ENCODE data around the gene GALNT18.

The GALNT18 gene

GRCh38 chr11:11512502-11512901 lies 109.3 kb downstream of the GALNT18 start:
- DNase-seq (ENCODE audit: low read depth in 1 of 2, low spot score in 1 of 2), result no peak
- no peak overlapping the region for H3K27ac ChIP-seq (replicated peaks)
- no peak for TF ChIP-seq CTCF (IDR thresholded peaks at IDR 0.05; ENCODE audit: insufficient read depth, low read length)
- TF ChIP-seq REST (IDR thresholded peaks at IDR 0.05; ENCODE audit: insufficient replicate concordance, low read depth), result no peak
- no peak for TF ChIP-seq POLR2AphosphoS5 (IDR thresholded peaks at IDR 0.05; ENCODE audit: low read depth)
- no peak for TF ChIP-seq SPI1 (IDR thresholded peaks at IDR 0.05; ENCODE audit: borderline replicate concordance, low read depth)
- TF ChIP-seq GABPA (IDR thresholded peaks at IDR 0.05; ENCODE audit: low read depth), result no peak
- no peaks in the 10 kb centered on the region for H3K27me3 ChIP-seq (ENCODE audit: insufficient read depth, poor library complexity, severe bottlenecking)
- H3K4me3 ChIP-seq (replicated peaks; ENCODE audit: insufficient read depth, low read length), result no peak overlapping the region

GRCh38 chr11:11512090-11512489 lies 109.7 kb downstream of the GALNT18 start:
- no peak for DNase-seq (ENCODE audit: low read depth in 1 of 2, low spot score in 1 of 2)
- Histone ChIP-seq H3K27ac (replicated peaks) (no peak overlapping the region), H3K4me3 (replicated peaks; ENCODE audit: insufficient read depth, low read length) (no peak overlapping the region), H3K27me3 (ENCODE audit: insufficient read depth, poor library complexity, severe bottlenecking) (no peaks in the 10 kb centered on the region)
- no peak for TF ChIP-seq REST (IDR thresholded peaks at IDR 0.05; ENCODE audit: insufficient replicate concordance, low read depth)
- no peak for TF ChIP-seq SPI1 (IDR thresholded peaks at IDR 0.05; ENCODE audit: borderline replicate concordance, low read depth)

- no peak for TF ChIP-seq POLR2AphosphoS5 (IDR thresholded peaks at IDR 0.05; ENCODE audit: low read depth)
- no peak for TF ChIP-seq REST (IDR thresholded peaks at IDR 0.05; ENCODE audit: insufficient replicate concordance, low read depth)
- TF ChIP-seq GABPA (IDR thresholded peaks at IDR 0.05; ENCODE audit: low read depth), result no peak
- TF ChIP-seq SPI1 (IDR thresholded peaks at IDR 0.05; ENCODE audit: borderline replicate concordance, low read depth), result no peak
- no peak for TF ChIP-seq CTCF (IDR thresholded peaks at IDR 0.05; ENCODE audit: insufficient read depth, low read length)
- no peak for DNase-seq (ENCODE audit: low read depth in 1 of 2, low spot score in 1 of 2)
- Histone ChIP-seq H3K4me3 (replicated peaks; ENCODE audit: insufficient read depth, low read length) (no peak overlapping the region), H3K27me3 (ENCODE audit: insufficient read depth, poor library complexity, severe bottlenecking) (no peaks in the 10 kb centered on the region), H3K27ac (replicated peaks) (no peak overlapping the region)
Measured at GRCh38 chr11:11510939-11511338, 110.9 kb downstream of the GALNT18 start.

GRCh38 chr11:11505692-11506091 lies 116.1 kb downstream of the GALNT18 start:
- no peak for TF ChIP-seq REST (IDR thresholded peaks at IDR 0.05; ENCODE audit: insufficient replicate concordance, low read depth)
- TF ChIP-seq CTCF (IDR thresholded peaks at IDR 0.05; ENCODE audit: insufficient read depth, low read length), result no peak
- TF ChIP-seq SPI1 (IDR thresholded peaks at IDR 0.05; ENCODE audit: borderline replicate concordance, low read depth), result no peak
- TF ChIP-seq POLR2AphosphoS5 (IDR thresholded peaks at IDR 0.05; ENCODE audit: low read depth), result no peak
- TF ChIP-seq GABPA (IDR thresholded peaks at IDR 0.05; ENCODE audit: low read depth), result no peak
- DNase-seq (ENCODE audit: low read depth in 1 of 2, low spot score in 1 of 2), result no peak
- H3K27ac ChIP-seq (replicated peaks), result no peak overlapping the region

More at GRCh38 chr11:11505692-11506091, 116.1 kb downstream of the GALNT18 start:
- Histone ChIP-seq H3K27me3 (ENCODE audit: insufficient read depth, poor library complexity, severe bottlenecking) (peaks cover 2% of the 10 kb centered on the region), H3K4me3 (replicated peaks; ENCODE audit: insufficient read depth, low read length) (no peak overlapping the region)
